K562 (cell line): ENCODE data around the gene COL5A3. TPM values are rescaled to one million over a fixed set of nuclear protein-coding genes. Genes with fewer than 3 reads are reported as not detected.

Experiments used
- CC2D1A ChIP-seq: fragments of 450-650 bp; IDR thresholded peaks from 2 replicates; pipeline ENCODE4 v1.6.1; 2017; ENCODE audit warnings: mild to moderate bottlenecking
- CTCF ChIP-seq, 3 experiments: IDR thresholded peaks in 2 of 3; conservative IDR thresholded peaks in 1 of 3; 2 replicates each; pipeline ENCODE4 v1.5.1; 2011 to 2012; ENCODE audit warnings: low read length in 3 of 3, mild to moderate bottlenecking in 3 of 3, control low read depth in 2 of 3, improper control_type of control experiment in 1 of 3, inconsistent platforms in 1 of 3, low read depth in 1 of 3, mixed read lengths in 1 of 3, moderate library complexity in 1 of 3; ENCODE audit not compliant: insufficient read depth in 2 of 3
- CXXC5 ChIP-seq: fragments of 250-450 bp; sonication (Bioruptor Pico); IDR thresholded peaks from 2 replicates; pipeline ENCODE4 v1.8.0; 2022; ENCODE audit warnings: inconsistent platforms, mild to moderate bottlenecking, moderate library complexity
- DEAF1 ChIP-seq: fragments of 450-650 bp; formaldehyde crosslinking; IDR thresholded peaks from 2 replicates; pipeline ENCODE4 v1.4.0; 2020; ENCODE audit warnings: mild to moderate bottlenecking, moderate library complexity
- HDAC6 ChIP-seq: IDR thresholded peaks from 2 replicates; pipeline ENCODE4 v1.6.1; 2012; ENCODE audit warnings: low read depth, mild to moderate bottlenecking, control low read depth, inconsistent platforms, low read length, moderate library complexity
- SFPQ ChIP-seq: fragments of 200-400 bp; formaldehyde crosslinking; IDR thresholded peaks from 2 replicates; pipeline ENCODE4 v1.6.1; 2017; ENCODE audit warnings: mild to moderate bottlenecking, low read depth, low read length, moderate library complexity
- SMC3 ChIP-seq: conservative IDR thresholded peaks from 2 replicates; pipeline ENCODE4 v1.6.1; 2011; ENCODE audit warnings: low read depth, low read length, improper control_type of control experiment; ENCODE audit not compliant: insufficient read depth
- STAT6 ChIP-seq: sonication (generic); formaldehyde crosslinking; IDR thresholded peaks from 2 replicates; pipeline ENCODE4 v1.8.1; 2023; ENCODE audit warnings: mild to moderate bottlenecking, missing genetic modification reagents
- ZBTB11 ChIP-seq, 3 experiments: fragments of 200-800 bp in 1 of 3; fragments of 250-450 bp in 1 of 3; fragments of 450-650 bp in 1 of 3; sonication (Bioruptor Pico) in 1 of 3; sonication (Bioruptor generic) in 1 of 3; formaldehyde crosslinking in 1 of 3; IDR thresholded peaks; 2 replicates each; pipeline versions ENCODE4 v1.6.1 to v1.8.0; 2016 to 2022; ENCODE audit warnings: mild to moderate bottlenecking in 2 of 3, missing genetic modification characterization in 2 of 3, missing compliant biosample characterization in 1 of 3, moderate library complexity in 1 of 3
- ZFP36 ChIP-seq: fragments of 150-350 bp; IDR thresholded peaks from 2 replicates; pipeline ENCODE4 v1.6.1; 2018; ENCODE audit warnings: low read length, low read depth; ENCODE audit not compliant: partially characterized antibody
- ZNF3 ChIP-seq: fragments of 250-450 bp; sonication (Bioruptor Pico); IDR thresholded peaks from 2 replicates; pipeline ENCODE4 v1.5.0; 2021; ENCODE audit warnings: mild to moderate bottlenecking, moderate library complexity
- polyA plus RNA-seq, 8 experiments: library from polyadenylated mRNA; depleted of rRNA in 4 of 8; stranded (reverse) in 5 of 8; unstranded in 3 of 8; fragments of >200 nt; fragmentation: Nextera tagmentation in 2 of 8; fragmentation: Illumina TruSeq in 1 of 8; extraction: Ambion mirVana in 2 of 8; extraction: Trizol in 1 of 8; gene quantifications; 2 replicates each; pipeline versions ENCODE4 v1.2.1 to v1.2.3, GENCODE V29; 2011 to 2014; ENCODE audit warnings: inconsistent platforms in 1 of 8, missing spikeins in 1 of 8
- total RNA-seq, 7 experiments: library from RNA; depleted of rRNA in 6 of 7; stranded (reverse); fragments of >200 nt in 6 of 7; fragmentation: Illumina TruSeq in 2 of 7; extraction: Trizol in 2 of 7; gene quantifications; 2 replicates each; pipeline versions ENCODE4 v1.2.1 to v1.2.3, GENCODE V29; 2011 to 2021; ENCODE audit warnings: low replicate concordance in 1 of 7

The COL5A3 gene
- total and polyA plus RNA-seq, 9 of the 15 experiments (the other 6 are each of a cell fraction or from before 2014, with no cell fraction given) = 0.01 to 0.02 TPM; not detected in 7

GRCh38 chr19:10000171-10000826, 10.0 kb downstream of the COL5A3 start (continued):
- TF ChIP-seq STAT6 (CRISPR knock-in tag) (no peak), DEAF1 (CRISPR knock-in tag) (peak; percentile 29; the same call in 1 of the 2 replicates), SMC3 (peak; percentile 61), ZBTB11 (CRISPR knock-in tag; IDR thresholded peaks at IDR 0.05) (no peak), HDAC6 (no peak), CC2D1A (0 out of 2 replicates have a peak, but pooled peaks have one; percentile 42), CXXC5 (CRISPR knock-in tag) (peak; percentile 35; the same call in 1 of the 2 replicates), CTCF (IDR thresholded peaks at IDR 0.05 in 2 of 3, conservative IDR thresholded peaks at IDR 0.05 in 1 of 3; ENCODE audit: insufficient read depth in 2 of 3, low read depth in 1 of 3, low read length in 3 of 3) (peak; percentile 84 to 88 (median 88)), ZFP36 (peak; percentile 28), ZNF3 (CRISPR knock-in tag) (no peak), SFPQ (no peak)
